Activated naive CD8-positive, alpha-beta T cell (primary cell): ENCODE measurements around the gene RASGEF1C.

Experiments used
- H3K27ac Mint-ChIP-seq: one replicate; pipeline ENCODE4 v1.8.0; 2021; ENCODE audit warnings: mixed read lengths
- H3K27me3 Mint-ChIP-seq: one replicate; pipeline ENCODE4 v1.8.0; 2021; ENCODE audit warnings: mixed read lengths
- H3K36me3 Mint-ChIP-seq: one replicate; pipeline ENCODE4 v1.8.0; 2021; ENCODE audit warnings: mixed read lengths
- H3K4me1 Mint-ChIP-seq: one replicate; pipeline ENCODE4 v1.8.0; 2021; ENCODE audit warnings: low read depth, mixed read lengths
- H3K4me3 Mint-ChIP-seq: one replicate; pipeline ENCODE4 v1.8.0; 2021; ENCODE audit warnings: mild to moderate bottlenecking, mixed read lengths
- H3K9me3 Mint-ChIP-seq: one replicate; pipeline ENCODE4 v1.8.0; 2021; ENCODE audit warnings: low read depth, mixed read lengths

The RASGEF1C gene

GRCh38 chr5:180141068-180141660 lies 67.8 kb downstream of the RASGEF1C start:
- H3K4me1 Mint-ChIP-seq: no peaks in the 10 kb centered on the region
- H3K36me3 Mint-ChIP-seq: no peaks in the 10 kb centered on the region
- H3K27ac Mint-ChIP-seq: no peak overlapping the region
- H3K9me3 Mint-ChIP-seq: no peaks in the 10 kb centered on the region
- H3K27me3 Mint-ChIP-seq: peaks cover 5% of the 10 kb centered on the region
- H3K4me3 Mint-ChIP-seq: no peak overlapping the region

- no peaks in the 10 kb centered on the region for H3K9me3 Mint-ChIP-seq
- peaks cover 3% of the 10 kb centered on the region for H3K4me1 Mint-ChIP-seq
- peaks cover 5% of the 10 kb centered on the region for H3K27me3 Mint-ChIP-seq
- no peak overlapping the region for H3K4me3 Mint-ChIP-seq
- H3K27ac Mint-ChIP-seq: no peak overlapping the region
- no peaks in the 10 kb centered on the region for H3K36me3 Mint-ChIP-seq
Observed at GRCh38 chr5:180140571-180140970, 68.4 kb downstream of the RASGEF1C start.

GRCh38 chr5:180140079-180140554 lies 68.9 kb downstream of the RASGEF1C start:
- H3K27ac Mint-ChIP-seq: no peak overlapping the region
- H3K27me3 Mint-ChIP-seq: peaks cover 5% of the 10 kb centered on the region
- no peak overlapping the region for H3K4me3 Mint-ChIP-seq
- H3K4me1 Mint-ChIP-seq: peaks cover 7% of the 10 kb centered on the region
- H3K36me3 Mint-ChIP-seq: no peaks in the 10 kb centered on the region
- no peaks in the 10 kb centered on the region for H3K9me3 Mint-ChIP-seq

GRCh38 chr5:180139731-180140055 lies 69.3 kb downstream of the RASGEF1C start:
- no peaks in the 10 kb centered on the region for H3K9me3 Mint-ChIP-seq
- H3K27me3 Mint-ChIP-seq: peaks cover 5% of the 10 kb centered on the region
- no peaks in the 10 kb centered on the region for H3K36me3 Mint-ChIP-seq
- H3K27ac Mint-ChIP-seq: no peak overlapping the region
- no peak overlapping the region for H3K4me3 Mint-ChIP-seq
- H3K4me1 Mint-ChIP-seq: peaks cover 11% of the 10 kb centered on the region

GRCh38 chr5:180138976-180139730 lies 69.9 kb downstream of the RASGEF1C start:
- Mint-ChIP-seq H3K27me3 (peaks cover 5% of the 10 kb centered on the region), H3K27ac (no peak overlapping the region), H3K4me3 (no peak overlapping the region), H3K36me3 (no peaks in the 10 kb centered on the region), H3K9me3 (no peaks in the 10 kb centered on the region), H3K4me1 (peaks cover 11% of the 10 kb centered on the region)

- H3K36me3 Mint-ChIP-seq: no peaks in the 10 kb centered on the region
- H3K9me3 Mint-ChIP-seq: no peaks in the 10 kb centered on the region
- H3K4me3 Mint-ChIP-seq: no peak overlapping the region
- peaks cover 5% of the 10 kb centered on the region for H3K27me3 Mint-ChIP-seq
- no peak overlapping the region for H3K27ac Mint-ChIP-seq
- peaks cover 11% of the 10 kb centered on the region for H3K4me1 Mint-ChIP-seq
Observed at GRCh38 chr5:180138214-180138975, 70.6 kb downstream of the RASGEF1C start.

GRCh38 chr5:180137401-180138213 lies 71.4 kb downstream of the RASGEF1C start:
- Mint-ChIP-seq H3K4me1 (peaks cover 11% of the 10 kb centered on the region), H3K27me3 (peaks cover 5% of the 10 kb centered on the region), H3K27ac (no peak overlapping the region), H3K36me3 (no peaks in the 10 kb centered on the region), H3K4me3 (no peak overlapping the region), H3K9me3 (no peaks in the 10 kb centered on the region)

GRCh38 chr5:180136630-180137381 lies 72.2 kb downstream of the RASGEF1C start:
- Mint-ChIP-seq H3K4me3 (no peak overlapping the region), H3K36me3 (no peaks in the 10 kb centered on the region), H3K4me1 (peaks cover 11% of the 10 kb centered on the region), H3K27me3 (peaks cover 4% of the 10 kb centered on the region), H3K27ac (no peak overlapping the region), H3K9me3 (no peaks in the 10 kb centered on the region)

- Mint-ChIP-seq H3K27ac (no peak overlapping the region), H3K27me3 (peaks cover 2% of the 10 kb centered on the region), H3K4me1 (peaks cover 11% of the 10 kb centered on the region), H3K4me3 (no peak overlapping the region), H3K36me3 (no peaks in the 10 kb centered on the region), H3K9me3 (no peaks in the 10 kb centered on the region)
Observed at GRCh38 chr5:180135967-180136629, 72.9 kb downstream of the RASGEF1C start.

- Mint-ChIP-seq H3K36me3 (no peaks in the 10 kb centered on the region), H3K9me3 (no peaks in the 10 kb centered on the region), H3K27me3 (peaks cover 2% of the 10 kb centered on the region), H3K27ac (peak overlapping the region; percentile 34), H3K4me3 (no peak overlapping the region), H3K4me1 (peaks cover 11% of the 10 kb centered on the region)
Observed at GRCh38 chr5:180135128-180135955, 73.7 kb downstream of the RASGEF1C start.

- H3K27me3 Mint-ChIP-seq: peaks cover 2% of the 10 kb centered on the region
Observed at GRCh38 chr5:180133971-180134508, 75.0 kb downstream of the RASGEF1C start.

GRCh38 chr5:180133551-180133950 lies 75.5 kb downstream of the RASGEF1C start:
- peaks cover 11% of the 10 kb centered on the region for H3K4me1 Mint-ChIP-seq

More at GRCh38 chr5:180133971-180134508, 75.0 kb downstream of the RASGEF1C start:
- Mint-ChIP-seq H3K9me3 (no peaks in the 10 kb centered on the region), H3K4me1 (peaks cover 11% of the 10 kb centered on the region), H3K36me3 (no peaks in the 10 kb centered on the region), H3K27ac (no peak overlapping the region), H3K4me3 (no peak overlapping the region)

GRCh38 chr5:180133060-180133459 lies 76.0 kb downstream of the RASGEF1C start:
- Mint-ChIP-seq H3K9me3 (no peaks in the 10 kb centered on the region), H3K4me1 (peaks cover 11% of the 10 kb centered on the region), H3K4me3 (no peak overlapping the region), H3K27ac (no peak overlapping the region), H3K27me3 (peaks cover under 1% of the 10 kb centered on the region), H3K36me3 (no peaks in the 10 kb centered on the region)

More at GRCh38 chr5:180133551-180133950, 75.5 kb downstream of the RASGEF1C start:
- Mint-ChIP-seq H3K36me3 (no peaks in the 10 kb centered on the region), H3K27ac (no peak overlapping the region), H3K9me3 (no peaks in the 10 kb centered on the region), H3K4me3 (no peak overlapping the region), H3K27me3 (peaks cover 2% of the 10 kb centered on the region)
